Activated T-helper 9 cell treated with anti-CD3 and anti-CD28 coated beads, Interleukin-2, amount 50 U/mL, for 16 hours (primary cell): ENCODE results near the gene LOXL1.

Experiments
- DNase-seq: peaks from one replicate; pipeline ENCODE4 v3.0.0-alpha.2; 2020; ENCODE audit warnings: low read depth

LOXL1 gene

GRCh38 chr15:73981761-73982221 lies 55.5 kb downstream of the LOXL1 start:
- DNase-seq, result no peak

DNA sequence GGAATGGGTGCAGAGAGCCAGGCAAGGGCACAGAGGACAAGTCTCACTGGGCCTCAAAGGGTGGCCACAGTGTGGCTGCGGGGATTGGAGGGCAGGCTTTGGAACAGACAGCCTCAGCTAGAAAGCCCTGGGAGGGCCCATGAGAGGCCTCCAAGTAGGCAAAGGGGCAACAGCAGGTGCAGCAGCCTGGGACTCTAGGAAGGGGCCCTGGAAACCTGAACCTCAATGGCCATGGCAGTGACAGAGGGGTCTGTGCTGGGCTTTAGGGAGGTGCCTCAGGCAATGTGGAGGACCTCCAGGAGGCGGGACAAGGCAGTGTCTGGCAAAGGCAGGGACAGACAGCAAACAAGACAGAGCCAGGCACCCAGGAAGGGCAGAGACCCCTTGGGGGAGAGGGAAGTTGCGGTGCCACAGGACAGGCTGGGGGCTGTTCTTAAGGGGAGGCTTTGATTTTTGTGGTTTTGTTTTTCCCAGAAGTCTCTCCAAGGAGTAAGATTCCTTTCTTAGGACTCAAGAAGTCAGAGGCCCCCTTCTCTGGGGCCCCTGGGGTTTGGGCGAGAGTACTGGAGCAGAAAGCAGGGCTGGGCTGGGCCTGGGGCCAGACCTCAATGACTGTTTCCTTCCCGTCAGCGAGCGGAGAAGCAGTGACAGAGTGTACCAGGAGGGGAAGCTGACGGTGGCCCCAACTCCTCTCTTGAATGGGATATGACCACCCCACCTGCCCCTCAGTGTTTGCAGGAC lies 56.1 kb downstream of the LOXL1 start:
- DNase-seq, result no peak

GRCh38 chr15:73983211-73983727 lies 57.0 kb downstream of the LOXL1 start:
- DNase-seq, result no peak

DNA sequence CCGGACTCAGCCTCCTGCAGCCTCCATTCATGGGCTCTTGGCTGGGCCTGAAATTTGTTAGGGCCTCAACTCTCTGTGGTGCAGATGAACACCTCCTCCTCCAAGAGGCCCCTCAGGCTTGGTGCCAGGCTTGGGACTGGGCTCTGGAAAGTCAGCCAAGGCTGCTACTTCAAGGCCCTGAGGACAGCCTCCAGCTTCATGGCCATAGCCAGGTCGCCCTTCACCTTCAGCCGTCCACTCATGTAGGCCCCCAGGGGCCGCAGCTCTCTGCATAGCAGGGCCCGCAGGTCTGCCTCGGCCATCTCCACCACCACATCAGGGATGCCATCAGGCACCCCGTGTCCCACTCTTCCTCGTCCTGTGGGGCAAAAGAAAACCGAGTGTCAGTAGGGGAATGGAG lies 57.5 kb downstream of the LOXL1 start:
- DNase-seq, result no peak

- DNase-seq, result no peak
Observed at GRCh38 chr15:73984208-73984979, 58.1 kb downstream of the LOXL1 start.

- no peak for DNase-seq
Observed at GRCh38 chr15:73985101-73985873, 59.0 kb downstream of the LOXL1 start.

GRCh38 chr15:73986055-73986775 lies 60.0 kb downstream of the LOXL1 start:
- no peak for DNase-seq

- no peak for DNase-seq
Observed at GRCh38 chr15:73986776-73987056, 60.5 kb downstream of the LOXL1 start.

GRCh38 chr15:73987250-73987649 lies 61.0 kb downstream of the LOXL1 start:
- DNase-seq, result no peak

GRCh38 chr15:73987681-73988444 lies 61.6 kb downstream of the LOXL1 start:
- no peak for DNase-seq

- no peak for DNase-seq
Observed at GRCh38 chr15:73988445-73988969, 62.2 kb downstream of the LOXL1 start.

DNA sequence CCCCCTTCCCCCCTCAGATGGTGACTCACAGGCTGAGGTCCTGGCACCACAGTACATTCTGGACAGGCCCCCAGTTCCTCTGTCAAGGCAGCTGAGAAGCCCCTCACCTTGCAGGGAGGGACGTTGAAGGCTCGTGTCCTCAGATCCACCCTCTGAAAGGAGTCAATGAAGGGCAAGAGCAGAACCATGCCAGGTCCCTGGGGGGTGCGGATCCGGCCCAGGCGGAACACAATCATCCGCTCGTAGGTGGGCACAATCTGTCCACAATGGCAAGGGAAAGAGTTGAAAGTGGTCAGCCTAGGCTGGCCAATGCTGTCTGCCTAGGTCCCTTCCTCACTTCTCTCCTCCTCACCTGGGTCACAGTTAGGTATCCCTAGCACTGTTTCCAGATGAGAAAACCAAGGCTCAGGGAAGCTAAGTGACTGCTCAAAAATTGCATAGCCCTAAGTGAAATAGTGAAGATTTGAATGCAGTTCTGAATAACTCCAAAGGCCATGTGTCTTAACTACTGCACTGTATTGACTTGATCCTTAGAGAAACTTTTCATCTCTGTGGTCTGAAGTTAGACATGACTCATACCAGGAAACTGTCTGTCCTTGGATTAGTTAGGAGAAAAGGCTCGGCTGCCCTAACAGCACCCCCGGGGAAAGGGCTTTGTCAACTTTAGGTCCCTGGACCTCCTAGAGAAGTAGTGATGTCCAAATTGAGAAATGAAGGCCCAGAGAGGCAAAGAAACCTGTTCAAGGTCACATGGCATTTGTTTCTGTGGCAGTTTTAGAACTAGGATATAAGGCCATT lies 62.9 kb downstream of the LOXL1 start:
- DNase-seq, result no peak

- no peak for DNase-seq
Observed at GRCh38 chr15:73990250-73991005, 64.2 kb downstream of the LOXL1 start.

DNA sequence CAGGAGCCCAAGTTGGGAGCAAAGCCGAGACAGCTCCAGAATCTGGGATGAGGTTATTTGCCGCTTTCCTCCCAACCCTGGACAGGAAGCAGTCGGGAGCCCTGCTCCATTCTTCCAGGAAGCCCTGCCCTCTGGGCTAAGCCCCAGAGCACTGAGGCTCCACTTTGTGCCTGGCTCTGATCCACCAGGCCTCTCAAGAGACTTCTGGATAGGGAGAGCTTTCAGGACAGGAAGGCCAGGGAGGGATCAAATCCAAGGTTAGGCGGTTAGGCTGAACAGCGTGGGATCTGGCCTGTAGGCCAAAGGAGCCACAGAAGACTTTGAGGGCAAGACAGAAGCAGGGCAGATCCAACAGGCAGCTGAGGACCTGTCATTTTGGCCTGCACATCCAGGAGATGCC lies 65.0 kb downstream of the LOXL1 start:
- DNase-seq, result no peak

DNA sequence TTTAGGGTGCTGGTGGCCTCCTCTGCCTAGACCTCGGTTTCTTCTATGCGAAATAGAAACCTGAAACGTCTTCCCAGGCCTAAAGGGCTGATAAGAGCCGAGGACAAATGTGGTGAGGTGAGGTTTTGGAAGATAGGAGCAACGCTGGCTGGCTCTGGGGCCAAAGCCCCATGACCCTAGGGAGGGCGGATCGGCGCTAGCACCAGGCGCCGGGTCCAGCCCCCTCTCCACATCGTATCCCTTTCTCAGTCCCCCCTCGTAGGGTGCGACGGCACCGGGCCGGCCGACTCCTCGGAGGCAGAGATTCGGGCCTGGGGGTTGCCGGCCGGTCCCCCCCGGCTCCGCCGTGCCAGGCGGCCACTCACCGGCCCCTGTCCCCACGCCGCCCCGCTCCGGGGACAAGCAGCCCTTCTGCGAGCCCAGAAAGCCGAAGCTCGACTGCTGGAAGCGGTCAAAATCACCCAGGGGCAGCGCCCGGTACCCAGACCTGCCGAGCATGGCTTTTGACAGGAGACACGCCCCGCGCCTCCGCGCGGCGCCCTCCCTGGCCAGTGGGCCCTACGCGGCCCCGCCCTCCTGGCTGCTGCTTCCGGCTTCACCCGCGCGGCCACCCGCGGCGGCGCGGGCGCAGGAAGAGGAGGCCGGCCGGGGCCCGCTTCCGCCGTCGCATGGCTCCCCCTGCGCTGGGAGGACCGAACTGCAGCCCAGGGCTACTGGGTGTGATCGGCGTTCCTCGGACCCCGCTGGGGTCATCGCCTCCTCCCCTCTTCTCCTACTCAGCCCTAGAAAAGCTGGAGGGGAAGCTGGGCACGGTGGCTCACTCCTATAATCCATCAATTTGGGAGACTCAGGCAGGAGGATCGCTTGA lies 65.7 kb downstream of the LOXL1 start, which contains the start of gene STOML1:
Gene STOML1, minus strand, starts transcription at position 570 of the 868 bp plus-strand sequence. Its CDS starts 72 bp downstream, at position 498.
- DNase-seq, result peak; percentile 91

- DNase-seq, result no peak
Observed at GRCh38 chr15:73992594-73992898, 66.3 kb downstream of the LOXL1 start.

GRCh38 chr15:73993211-73993994 lies 67.1 kb downstream of the LOXL1 start:
- DNase-seq, result no peak
